ENCODE results near the gene IL12B.

DNA sequence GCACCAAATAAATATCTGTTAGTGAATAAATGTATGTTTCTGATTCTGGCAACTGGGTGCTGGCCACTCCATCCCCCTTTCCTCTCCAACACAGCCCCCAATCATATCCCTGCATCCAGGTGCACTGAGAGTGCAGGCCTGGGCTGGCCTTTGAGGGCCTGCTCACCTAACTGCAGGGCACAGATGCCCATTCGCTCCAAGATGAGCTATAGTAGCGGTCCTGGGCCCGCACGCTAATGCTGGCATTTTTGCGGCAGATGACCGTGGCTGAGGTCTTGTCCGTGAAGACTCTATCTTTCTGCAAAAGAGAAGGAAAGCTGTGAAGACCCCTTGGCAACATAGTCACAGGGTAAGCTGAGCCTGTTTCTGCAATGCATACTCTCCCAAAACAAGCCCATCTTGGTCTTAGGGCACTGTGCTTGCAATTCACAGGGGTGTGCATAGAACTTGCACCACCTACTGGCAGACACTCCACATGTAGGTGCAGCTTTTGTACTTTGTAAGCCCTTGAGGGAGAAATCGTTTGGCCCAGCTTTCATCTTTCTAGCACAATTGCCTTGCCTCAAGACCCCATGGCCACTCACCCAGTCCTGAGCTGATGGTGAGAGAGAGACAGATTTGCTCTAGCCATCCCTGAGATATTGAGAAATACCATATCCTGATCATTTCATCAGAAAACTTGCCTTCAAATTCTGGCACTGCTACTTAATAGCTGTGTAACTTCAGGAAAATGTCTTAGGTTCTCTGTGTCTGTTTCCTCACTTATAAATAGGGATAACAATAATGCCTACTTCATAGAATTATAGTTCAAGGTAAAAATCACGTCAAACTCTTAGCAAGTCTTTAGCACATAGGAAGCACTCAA lies 13.5 kb downstream of the IL12B start:
- no peak for TF ChIP-seq POLR2A (IDR thresholded peaks at IDR 0.05; ENCODE audit: low read depth, low read length)
- TF ChIP-seq POLR2AphosphoS5 (IDR thresholded peaks at IDR 0.05; ENCODE audit: low read depth, low read length) = no peak
- TF ChIP-seq POU2F2 (IDR thresholded peaks at IDR 0.05; ENCODE audit: low read depth, low read length) = no peak

Data from GM12891 (cell line).